NOMO-1 treated with DMSO at 0.1 percent for 48 hours (cell line): Measurements from ENCODE around the gene USH1G.
"Not testable (repeated sequence)": the region's sequence is repeated elsewhere in the genome, so short reads cannot be mapped to it uniquely, and the experiment has no call there.

Experiments
- DNase-seq: peaks from one replicate; lab custom pipeline; 2025; ENCODE audit not compliant: unreplicated experiment; lab: John Stamatoyannopoulos, UW

The USH1G gene

DNA sequence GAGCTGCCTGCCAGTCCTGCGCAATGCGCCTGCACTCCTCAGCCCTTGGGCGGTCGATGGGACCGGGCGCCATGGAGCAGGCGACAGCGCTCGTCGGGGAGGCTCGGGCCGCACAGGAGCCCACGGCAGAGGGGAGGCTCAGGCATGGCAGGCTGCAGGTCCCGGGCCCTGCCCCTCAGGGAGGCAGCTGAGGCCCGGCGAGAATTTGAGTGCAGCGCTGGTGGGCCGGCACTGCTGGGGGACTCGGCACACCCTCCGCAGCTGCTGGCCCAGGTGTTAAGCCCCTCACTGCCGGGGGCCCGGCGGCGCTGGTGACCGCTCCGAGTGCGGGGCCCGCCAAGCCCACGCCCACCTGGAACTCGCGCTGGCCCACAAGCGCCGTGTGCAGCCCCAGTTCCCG, 16.0 kb downstream of the USH1G start:
- no peak for DNase-seq

DNA sequence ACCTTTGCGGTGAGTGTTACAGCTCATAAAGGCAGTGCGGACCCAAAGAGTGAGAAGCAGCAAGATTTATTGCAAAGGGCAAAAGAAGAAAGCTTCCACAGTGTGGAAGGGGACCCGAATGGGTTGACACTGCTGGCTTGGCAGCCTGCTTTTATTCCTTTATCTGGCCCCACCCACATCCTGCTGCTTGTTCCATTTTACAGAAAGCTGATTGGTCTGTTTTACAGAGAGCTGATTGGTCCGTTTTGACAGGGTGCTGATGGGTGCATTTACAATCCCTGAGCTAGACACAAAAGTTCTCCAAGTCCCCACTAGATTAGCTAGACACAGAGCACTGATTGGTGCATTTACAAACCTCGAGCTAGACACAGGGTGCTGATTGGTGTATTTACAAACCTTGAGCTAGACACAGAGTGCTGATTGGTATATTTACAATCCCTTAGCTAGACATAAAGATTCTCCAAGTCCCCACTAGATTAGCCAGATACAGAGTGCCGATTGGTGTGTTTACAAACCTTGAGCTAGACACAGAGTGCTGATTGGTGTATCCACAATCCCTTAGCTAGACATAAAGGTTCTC, 16.8 kb downstream of the USH1G start:
- not testable (repeated sequence) for DNase-seq

DNA sequence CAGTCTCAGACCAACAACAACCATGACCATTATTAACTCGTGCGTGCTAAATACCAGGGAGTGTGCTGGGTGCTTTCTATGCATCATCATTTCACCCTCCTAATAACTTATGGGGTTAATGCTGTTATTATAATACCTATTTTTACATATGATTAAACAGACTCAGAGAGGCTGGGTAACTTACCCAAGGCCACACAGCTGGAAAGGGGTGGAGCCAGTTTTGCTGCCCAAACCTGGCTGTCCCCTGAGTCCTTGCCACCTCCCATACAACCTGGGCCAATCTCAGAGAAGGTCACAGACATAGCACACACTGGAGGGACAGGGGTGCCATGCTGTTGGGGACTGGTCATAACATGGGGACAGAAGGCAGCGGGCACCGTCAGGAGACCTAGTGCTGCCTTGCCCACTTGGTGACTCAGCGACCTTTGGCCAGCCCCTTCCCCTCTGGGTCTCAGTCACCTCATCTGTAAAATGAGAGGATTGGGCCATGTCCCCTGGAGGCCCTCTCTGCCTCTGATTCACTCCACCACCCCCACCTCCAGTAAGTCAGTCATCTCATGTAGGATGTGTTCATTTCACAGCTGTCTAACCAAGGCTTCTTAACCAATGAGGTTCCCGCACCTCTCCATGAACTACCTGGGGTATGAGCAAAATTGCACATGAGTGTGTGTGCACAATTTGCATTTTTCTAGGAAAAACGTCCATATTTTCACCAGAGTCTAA, 18.2 kb downstream of the USH1G start:
- DNase-seq: no peak

DNA sequence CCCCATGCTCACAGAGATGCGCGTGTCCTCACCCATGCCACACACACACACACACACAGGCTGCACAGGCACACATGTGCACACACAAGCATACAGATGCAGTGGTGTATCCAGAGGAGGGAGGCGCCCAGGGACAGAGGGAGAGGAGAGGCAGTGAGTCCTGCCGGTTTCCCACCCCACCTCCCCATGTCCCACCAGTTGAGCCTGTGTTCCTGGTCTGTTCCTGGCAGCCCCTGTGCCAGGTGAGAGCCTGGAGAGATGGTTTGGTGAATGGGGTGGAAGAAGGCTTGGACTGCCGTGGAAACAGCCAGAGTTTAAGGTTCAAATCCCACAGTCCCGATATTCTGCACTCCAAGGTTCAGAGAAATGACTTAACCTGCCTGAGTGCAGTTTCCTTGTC, 19.4 kb downstream of the USH1G start:
- DNase-seq: no peak

DNA sequence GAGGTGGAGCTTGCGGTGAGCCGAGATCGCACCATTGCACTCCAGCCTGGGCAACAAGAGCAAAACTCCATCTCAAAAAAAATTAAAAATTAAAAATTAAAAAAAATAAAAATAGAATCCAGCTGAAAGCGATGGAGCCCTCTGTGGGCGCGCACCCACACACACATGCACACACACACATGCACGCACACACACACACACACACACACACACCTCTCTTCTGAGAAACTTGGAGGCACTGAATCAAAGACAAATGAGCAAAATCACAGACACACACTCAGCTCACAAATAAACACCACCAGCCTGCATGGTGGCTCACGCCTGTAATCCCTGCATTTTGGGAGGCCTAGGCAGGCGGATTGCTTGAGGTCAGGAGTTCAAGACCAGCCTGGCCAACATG, 20.0 kb downstream of the USH1G start:
- DNase-seq: no peak

DNA sequence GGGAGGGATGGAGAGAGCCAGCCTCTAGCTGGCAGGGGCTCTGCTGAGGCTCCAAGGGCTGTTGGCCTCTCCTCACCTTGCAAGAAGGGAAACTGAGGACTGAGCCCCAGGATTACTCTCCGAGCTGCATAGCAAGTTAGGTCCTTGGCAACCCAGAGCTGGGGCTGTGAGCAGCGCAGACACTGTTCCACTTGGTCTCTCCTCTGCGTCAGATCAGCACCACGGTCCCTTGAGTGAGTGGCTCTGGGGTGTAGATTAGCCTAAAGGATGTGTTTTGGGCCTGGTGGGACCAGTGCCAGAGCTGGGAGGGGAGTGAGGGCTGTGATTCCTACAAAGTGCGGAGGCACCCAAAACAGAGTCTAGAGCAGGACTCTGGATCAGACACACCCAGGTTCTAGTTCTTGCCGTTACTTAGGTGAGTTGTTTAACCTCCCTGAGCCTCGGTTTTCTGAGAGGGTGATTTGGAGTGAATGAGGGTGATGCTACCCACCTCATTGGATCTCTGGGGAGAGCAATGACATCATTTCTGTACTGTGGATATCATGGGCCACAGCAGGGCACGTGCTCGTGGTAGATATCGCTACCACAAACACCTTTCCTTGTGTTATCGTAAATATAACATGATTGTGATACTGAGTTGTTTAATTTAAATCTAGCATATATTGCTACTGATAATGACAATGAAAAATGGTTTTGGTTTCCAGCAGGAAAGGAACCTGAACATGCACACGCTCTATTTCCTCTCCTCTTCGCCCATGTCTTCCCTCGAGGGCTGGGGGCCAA, 21.5 kb downstream of the USH1G start:
- no peak for DNase-seq

DNA sequence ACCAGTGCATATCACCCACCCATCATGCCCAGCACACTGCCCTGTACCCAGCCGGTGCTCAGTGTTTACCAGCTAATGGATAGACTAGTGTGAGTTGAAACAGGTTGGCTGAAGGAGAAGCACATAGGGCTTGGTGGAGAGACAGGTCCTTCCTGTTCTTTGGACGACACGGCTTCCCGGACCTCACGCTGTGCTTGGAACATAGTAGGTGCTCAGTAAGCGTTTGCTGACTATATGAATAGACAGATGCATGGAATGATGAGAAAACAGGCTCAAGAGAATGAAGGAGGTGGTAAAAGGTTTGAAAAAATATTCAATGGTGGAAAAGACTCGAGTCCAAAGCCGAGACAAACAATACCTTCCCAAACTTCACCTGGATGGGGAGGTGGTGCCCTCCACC, 22.8 kb downstream of the USH1G start:
- no peak for DNase-seq

DNA sequence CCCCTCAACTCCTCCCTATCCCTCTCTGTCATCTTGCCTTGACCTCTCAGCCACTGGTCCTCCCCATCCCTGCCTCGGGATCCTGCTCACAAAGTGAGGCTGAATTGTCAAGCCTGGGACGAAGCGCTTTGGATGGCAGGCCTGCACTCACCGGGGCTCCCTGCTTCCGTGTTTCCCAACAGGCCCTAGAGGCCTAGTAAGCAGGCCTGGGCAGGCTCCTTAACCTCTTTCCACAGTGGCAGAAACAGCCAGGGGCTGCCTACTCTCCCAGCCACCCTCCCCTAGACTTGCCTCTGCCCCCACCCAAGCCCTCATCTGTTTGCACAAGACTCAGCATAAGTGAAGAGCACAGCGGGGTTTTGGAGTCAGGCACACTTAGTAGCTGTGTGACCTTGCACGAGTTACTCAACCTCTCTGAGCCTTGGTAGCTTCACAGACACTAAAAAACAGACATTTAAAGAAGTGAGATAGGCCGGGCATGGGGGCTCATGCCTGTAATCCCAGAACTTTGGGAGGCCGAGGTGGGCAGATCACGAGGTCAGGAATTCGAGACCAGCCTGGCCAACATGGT, 24.6 kb downstream of the USH1G start:
- DNase-seq: no peak

DNA sequence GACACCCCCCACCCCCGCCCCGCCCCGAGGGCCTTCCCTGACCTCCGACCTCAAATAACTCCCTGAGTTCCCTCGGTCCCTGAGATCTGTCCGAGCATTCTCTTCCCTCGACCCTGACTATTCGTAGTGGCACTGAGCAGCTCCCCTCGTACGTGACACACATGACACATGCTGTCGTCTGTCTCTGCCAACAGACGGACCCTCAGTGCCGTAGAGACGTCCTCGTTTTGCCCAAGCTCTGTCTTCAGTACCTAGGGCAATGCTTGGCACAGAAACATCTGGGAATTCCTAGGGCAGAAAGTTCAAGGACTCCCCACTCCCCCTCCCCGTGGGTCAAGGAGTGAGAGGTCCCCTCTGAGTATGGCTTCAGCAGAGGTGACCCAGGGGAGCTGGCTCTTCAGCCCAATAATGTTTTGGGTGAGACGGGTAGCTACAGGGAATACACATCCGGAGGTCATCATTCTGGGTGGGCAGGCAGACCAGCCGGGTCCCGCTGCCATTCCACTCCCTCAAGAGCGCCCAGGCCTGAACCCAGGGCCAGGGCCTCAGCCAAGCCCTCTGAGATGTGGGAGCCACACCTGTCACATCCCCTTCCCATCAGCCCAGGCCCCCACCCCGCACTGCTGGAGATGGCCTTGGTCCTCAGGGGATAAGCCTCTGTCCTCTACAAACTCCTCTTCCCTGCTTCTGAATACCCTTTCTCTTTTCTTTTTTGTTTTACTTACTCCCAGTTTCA, 29.0 kb downstream of the USH1G start:
- no peak for DNase-seq

DNA sequence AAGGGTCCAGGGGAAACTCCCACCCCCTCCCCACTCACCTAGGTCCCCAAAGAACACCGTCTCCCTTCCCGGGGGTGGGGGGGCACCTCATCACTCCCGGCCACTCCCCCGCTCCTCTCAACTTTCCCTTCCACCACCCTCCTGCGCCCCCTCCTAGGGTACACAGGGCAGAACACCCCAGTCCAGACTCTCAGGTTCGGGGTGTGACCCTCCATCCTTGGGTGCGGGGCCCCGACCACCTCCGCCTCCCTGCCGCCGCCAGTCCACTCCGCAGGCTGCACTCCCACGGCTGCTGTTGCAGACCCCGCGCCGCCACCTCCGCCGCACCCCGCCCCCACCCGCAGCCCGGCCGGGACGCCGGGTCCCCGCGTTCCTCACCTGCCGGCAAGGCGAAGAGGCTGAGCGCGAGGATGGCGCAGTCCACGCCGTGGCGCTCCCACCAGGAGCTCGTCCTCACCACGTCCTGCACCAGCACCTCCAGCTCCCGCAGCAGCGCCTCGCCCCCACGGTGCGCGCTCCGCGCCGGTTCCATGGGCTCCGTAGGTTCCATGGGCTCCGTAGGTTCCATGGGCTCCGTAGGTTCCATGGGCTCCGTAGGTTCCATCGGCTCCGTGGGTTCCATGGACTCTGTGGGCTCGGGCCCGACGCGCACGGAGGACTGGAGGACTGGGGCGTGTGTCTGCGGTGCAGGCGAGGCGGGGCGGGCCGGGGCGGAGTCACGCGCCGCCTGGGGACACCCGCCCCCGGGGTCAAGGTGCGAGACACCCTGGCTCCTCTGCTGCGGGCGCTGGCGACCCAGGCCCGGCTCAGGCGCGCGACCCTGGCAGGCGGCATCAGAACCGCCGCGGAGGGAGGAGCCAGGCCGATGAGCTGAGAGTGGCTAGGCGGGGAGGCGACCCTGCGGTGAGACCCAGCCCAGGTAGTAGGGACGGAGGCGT, 29.8 kb downstream of the USH1G start, which contains the start of gene FADS6:
Gene FADS6, minus strand, starts transcription at position 660 of the 938 bp plus-strand sequence. Its CDS starts 38 bp downstream, at position 622.
- DNase-seq: no peak

DNA sequence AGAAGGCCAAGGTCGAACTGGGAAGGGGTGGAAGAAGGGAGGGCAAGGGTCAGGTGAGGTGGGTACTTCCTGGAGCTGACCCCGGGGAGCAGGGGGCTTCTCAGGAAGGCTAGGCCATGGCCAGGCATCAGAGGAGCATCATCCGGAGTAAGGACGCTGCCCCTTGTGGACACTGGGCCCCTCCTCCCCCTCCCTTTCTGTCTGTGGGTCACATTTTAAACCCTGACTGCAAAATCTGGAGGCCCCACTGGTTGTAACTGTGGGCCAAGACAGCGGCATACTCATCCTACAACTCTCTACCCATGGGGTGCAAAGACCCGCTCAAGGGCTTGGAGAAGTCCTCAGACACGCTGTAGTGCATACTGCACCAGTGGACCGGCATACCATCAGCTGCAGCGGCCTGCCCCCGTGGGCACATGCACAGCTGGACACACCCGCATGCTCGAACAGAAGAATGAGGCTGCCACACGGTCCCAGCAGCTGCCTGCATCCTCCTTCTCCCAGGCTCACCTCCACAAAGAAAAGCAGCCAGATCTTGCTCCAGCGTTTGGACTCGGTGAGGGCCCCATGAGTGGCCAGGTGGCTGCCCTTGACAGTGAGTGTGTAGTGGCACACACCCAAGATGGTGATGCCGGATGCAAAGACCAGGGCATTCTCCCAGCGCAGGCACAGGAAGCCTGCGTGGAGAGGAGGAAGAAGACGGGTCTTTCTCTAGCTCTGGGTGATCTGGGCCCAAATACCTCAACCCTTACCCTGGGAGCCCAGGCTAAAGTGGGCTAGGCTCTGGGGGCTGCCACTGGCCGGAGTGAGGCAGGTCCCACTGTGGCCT, 30.8 kb downstream of the USH1G start:
- no peak for DNase-seq

DNA sequence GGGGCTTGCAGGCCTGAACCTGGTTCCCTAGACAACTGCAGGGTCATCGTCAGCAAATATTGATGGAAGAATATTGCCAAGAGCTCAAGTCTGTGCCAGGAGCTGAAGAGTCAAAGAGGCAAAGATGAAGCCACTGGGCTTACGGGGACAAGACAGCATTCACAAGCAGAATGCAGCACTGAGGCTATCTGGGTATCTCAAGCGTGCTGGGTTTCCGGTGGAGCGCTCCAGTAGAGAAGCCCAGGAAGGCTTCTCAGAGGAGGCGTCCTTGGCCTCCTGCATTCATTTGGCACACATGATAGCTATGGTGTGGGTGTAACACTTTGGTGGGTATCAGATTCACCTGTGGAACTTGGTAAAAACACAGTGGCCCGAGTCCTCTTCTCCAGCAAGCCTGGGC, 32.5 kb downstream of the USH1G start:
- no peak for DNase-seq

DNA sequence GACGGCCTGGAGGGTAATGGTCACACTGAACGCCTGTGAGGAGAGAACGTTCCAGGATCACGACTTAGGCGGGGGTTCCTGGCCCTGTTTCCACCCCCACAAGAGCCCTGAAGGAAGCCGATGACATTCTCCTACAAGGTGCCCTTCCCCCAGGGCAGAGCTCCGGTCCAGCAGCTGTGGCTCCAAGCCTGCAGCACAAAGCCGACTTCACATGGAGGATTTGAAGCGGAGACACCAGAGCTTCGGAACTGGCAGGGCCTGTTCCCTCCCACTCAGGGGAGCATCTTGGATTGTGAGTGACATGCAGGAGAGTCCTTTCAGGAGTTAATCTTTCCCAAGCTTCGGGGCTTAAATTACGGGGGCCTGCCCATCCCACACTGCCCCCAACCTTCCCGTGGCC, 34.6 kb downstream of the USH1G start:
- no peak for DNase-seq

DNA sequence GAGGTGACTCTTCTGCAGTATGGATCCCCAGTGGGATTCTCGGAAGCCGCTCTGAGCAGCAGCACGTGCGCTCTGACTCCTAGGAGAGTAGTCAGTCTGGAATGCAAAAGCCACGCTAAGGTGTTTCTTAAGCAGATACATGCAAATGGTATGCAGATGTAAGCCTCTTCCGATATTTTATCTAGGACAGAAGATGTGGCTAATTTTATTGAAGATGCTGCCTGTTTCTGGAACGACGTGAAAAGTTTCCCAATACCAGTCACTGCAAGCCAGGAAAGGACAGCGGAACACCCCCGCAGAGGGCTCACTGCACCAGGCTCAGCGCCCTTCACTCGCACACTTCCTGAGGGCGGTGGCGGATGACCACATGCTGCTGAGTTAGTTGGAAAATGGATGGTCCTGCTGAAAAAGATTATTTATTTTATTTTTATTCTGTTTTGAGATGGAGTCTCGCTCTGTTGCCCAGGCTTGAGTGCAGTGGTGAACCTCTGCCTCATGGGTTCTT, 39.8 kb downstream of the USH1G start:
- DNase-seq: no peak

DNA sequence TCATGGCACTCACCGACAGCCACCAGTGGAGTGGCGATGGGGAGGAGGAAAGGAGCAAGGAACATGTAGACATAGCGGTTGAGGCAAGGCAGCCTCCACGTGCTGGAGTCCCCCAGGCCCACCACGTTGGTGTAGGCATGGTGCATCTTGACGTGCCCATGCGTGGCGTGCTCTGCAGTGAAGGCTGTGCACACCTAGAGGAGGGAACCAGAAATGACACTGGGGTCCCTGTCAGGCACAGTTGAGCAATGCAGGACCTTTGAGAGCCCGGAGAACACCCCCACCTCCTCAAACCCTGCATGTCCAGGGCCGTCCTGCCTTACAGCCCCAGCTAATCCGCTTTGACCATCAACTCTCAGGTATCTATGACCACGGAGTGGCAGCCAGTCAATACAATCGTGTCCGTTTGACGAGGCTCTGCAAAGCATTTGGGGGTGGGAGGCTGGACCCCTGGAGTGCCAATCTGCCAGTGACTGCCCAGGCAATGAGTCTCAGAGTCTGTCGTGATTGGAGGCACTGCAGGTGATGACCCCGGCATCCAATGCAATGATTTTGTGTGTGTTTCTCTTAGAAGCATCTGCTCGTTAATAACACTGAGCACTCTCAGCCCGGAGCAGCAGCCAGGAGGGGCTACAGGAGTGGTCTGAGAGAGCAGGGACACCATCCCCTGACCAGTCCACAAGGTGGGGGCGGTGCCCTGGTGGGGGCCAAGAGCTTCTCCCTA, 40.4 kb downstream of the USH1G start:
- no peak for DNase-seq

DNA sequence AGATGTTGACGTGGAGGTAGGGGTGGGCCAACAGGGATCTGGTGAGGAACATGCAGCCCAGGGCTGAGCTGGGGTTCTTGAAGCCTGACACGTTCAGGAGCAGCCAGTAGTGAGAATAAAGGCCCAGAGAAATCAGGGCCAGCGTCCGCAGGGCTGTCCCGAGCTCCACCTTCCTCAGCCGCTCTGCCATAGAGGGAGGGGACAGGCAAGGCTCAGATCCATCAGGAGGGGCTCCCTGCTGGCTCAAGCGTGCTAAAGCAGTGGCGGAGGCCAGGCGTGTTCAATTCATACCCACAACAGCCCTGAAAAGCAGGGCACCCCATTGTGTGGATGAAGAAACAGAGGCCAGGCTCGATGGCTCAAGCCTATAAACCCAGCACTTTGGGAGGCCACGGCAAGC, 42.0 kb downstream of the USH1G start:
- DNase-seq: no peak

DNA sequence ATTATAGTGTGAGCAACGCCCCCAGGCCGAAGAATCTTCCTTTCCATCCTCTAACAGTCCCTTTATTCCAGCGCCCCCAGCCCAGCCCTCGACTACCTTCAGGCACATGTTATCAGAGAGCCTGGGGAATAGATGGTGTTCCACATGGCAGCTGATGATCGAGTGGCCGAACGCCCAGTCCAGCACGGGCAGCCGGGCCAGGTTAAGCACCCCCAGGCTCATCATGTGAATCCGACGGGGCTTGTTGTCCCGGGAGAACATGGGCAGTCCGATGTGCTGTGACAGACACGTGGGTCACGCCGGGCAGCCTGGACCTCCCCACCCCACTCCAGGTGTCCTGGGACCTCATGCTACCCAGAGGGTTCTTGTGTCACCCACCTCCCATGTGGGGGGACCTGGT, 43.7 kb downstream of the USH1G start:
- no peak for DNase-seq

DNA sequence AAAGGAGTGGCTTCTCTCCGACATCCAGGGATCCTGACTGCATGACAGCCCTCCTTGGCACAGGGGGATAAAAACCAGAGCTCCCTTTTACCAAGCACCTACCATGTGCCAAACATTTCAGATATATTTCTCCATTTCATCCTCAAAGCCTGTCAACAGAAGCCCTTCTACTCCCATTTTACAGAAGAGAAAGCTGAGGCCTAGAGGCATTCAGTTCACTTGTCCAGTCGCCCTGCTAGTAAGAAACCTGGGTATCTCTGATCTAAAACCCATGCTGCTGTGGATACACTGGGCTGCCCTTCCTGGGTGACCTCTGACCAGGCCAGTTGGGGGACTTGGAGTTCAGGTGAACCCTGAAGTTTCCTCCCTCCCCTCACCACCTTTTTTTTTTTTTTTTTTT, 44.4 kb downstream of the USH1G start:
- no peak for DNase-seq
